AG10803 (cell line): ENCODE measurements around the gene BBS2.

Experiments
- DNase-seq: peaks from one replicate; pipeline ENCODE4 v3.0.0; 2010; ENCODE audit warnings: low read depth
- H3K4me3 ChIP-seq: 2 replicates; pipeline ENCODE4 v1.5.1; 2011; ENCODE audit warnings: mild to moderate bottlenecking, low read length, control low read depth
- TF ChIP-seq, protein P1 (sequence below): conservative IDR thresholded peaks from 2 replicates; pipeline ENCODE4 v1.5.1; 2011; ENCODE audit warnings: mild to moderate bottlenecking, low read length, control low read depth, inconsistent platforms

Gene BBS2

DNA sequence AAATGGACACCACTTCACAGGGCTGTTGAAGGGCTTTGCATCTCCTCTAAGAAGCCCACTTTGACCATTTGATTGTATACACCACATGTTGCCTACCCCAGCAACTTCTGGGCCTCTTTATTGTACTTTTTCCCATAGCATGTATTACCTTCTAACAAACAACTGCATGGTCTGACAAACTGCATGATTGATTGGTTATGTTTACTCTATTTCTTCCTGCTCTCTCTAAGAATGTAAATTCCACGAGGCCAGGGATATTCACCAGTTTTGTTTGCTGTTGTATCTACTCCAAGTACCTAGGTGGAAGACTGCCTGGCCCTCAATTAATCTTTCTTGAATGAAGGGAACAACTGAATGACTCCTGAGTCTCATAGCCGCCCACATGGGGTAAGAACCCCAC, 22.2 kb upstream of the BBS2 start:
- TF ChIP-seq, protein P1, sequence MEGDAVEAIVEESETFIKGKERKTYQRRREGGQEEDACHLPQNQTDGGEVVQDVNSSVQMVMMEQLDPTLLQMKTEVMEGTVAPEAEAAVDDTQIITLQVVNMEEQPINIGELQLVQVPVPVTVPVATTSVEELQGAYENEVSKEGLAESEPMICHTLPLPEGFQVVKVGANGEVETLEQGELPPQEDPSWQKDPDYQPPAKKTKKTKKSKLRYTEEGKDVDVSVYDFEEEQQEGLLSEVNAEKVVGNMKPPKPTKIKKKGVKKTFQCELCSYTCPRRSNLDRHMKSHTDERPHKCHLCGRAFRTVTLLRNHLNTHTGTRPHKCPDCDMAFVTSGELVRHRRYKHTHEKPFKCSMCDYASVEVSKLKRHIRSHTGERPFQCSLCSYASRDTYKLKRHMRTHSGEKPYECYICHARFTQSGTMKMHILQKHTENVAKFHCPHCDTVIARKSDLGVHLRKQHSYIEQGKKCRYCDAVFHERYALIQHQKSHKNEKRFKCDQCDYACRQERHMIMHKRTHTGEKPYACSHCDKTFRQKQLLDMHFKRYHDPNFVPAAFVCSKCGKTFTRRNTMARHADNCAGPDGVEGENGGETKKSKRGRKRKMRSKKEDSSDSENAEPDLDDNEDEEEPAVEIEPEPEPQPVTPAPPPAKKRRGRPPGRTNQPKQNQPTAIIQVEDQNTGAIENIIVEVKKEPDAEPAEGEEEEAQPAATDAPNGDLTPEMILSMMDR = no peak
- no peak overlapping the region for H3K4me3 ChIP-seq
- no peak for DNase-seq

DNA sequence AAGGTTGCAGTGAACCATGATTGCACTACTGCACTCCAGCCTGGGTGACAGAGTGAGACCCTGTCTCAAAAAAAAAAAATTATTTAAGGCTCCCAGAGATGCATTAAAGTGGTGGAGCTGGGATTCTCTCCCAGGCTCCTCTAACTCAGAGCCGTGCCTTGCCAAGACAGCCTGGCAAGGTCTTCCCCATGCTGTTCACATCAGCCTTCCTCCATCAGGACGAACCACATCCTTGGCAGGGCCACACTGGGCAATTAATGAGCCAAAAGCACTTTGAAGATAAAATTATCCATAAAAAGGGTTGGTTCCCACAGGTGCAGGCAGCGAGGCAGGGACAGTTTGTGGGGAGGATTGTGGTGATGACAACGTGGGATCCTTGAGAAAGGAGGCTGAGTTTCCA, 19.8 kb upstream of the BBS2 start:
- TF ChIP-seq, protein P1 = no peak
- DNase-seq = no peak
- no peak overlapping the region for H3K4me3 ChIP-seq

DNA sequence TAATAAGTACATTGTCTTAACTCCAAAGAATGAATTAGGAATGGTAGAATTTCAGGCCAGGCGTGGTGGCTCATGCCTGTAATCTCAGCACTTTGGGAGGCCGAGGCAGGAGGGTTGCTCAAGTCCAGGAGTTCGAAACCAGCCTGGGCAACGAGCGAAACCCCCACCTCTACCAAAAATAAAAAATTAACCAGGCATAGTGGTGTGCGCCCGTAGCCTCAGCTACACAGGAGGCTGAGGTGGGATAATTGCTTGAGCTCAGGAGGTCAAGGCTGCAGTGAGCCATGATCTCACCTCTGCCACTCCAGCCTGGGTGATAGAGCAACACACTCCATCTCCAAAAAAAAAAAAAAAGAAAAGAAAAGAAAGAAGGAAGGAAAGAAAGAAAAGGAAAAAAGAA, 18.5 kb upstream of the BBS2 start:
- TF ChIP-seq, protein P1 = no peak
- DNase-seq = no peak
- no peak overlapping the region for H3K4me3 ChIP-seq

DNA sequence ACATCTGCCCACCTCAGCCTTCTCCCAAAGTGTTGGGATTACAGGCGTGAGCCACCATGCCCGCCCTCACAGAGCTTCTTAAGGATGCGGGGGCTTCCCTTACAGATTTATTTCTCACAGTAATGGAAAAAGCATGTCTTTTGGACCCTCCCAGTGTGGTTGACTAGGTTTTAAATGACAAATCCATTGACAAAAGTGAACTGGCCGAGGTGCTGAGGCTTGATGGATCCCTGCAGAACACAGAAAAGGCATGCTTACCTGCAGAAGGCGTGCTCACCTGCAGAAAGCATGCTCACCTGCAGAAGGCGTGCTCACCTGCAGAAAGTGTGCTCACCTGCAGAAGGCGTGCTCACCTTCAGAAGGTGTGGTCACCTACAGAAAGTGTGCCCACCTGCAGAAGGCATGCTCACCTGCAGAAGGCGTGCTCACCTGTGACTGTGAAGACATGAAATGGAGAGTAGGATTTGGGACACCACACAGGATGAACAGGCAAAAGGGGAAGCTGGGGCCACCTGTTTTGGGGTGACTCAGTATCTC, 15.1 kb upstream of the BBS2 start:
- TF ChIP-seq, protein P1 = no peak
- DNase-seq = no peak

DNA sequence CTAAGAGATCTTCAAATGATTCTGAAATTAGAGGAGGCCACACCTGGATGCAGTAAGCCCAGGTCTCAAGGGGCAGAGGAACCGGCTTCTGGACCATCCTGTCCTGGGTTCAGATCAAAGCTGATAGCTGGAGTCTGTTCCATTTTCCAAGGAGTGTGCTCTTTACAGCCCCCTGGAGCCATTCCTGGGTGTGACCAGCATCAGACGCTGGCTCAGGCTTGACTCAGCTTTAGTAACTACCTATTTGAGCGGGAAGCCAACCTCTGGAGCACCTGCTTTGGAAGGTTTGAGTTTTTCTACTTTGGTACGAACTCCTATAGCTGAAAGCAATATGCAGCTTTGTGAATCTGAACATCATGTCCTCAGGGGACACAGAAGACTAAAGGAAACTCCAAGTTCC, 12.9 kb upstream of the BBS2 start:
- TF ChIP-seq, protein P1 = no peak
- no peak for DNase-seq
- no peak overlapping the region for H3K4me3 ChIP-seq

More for the DNA sequence above, 15.1 kb upstream of the BBS2 start:
- no peak overlapping the region for H3K4me3 ChIP-seq

DNA sequence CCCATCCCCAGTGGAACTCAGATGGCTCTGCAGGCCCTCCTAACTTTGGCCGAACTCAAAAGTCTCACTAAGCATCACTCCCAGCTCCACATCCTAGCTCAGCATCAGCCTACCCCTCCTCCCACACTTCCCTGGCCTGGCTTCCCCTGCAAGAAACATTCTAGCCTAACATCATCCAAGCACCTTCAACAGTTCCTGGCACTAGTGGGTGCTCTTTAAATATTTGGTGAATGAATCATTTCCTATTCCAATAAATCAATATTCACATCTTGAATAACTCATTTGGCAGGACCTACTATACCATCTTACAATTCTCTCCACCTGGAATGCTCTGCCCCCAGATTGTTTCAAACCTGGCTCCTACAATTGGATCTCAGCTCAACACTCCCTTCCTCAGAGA, 11.0 kb upstream of the BBS2 start:
- DNase-seq = peak; percentile 22
- H3K4me3 ChIP-seq = no peak overlapping the region
- TF ChIP-seq, protein P1 = no peak

DNA sequence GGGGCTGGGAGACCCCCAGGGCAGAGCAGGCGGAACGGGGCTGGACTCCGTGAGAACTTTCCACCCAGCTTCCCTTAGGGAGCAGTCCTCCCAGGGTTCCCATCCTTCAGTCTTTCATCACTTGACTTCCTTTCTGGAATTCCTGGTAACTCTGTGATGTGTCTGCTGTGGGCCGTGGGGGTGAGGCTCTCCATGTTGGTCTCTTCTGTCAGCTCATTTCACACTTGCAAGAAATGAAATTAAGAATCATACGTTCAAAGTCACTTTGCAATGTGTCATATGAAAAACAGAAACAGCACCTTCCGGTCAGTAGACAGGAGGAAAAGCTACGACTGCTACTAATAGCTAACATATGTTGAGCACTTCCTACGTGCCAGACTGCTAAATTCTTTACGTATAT, 5.4 kb upstream of the BBS2 start:
- DNase-seq = peak; percentile 82
- H3K4me3 ChIP-seq = no peak overlapping the region
- TF ChIP-seq, protein P1 = no peak
